ENCODE measurements around the gene CFAP46. TPM values are rescaled to one million over a fixed set of nuclear protein-coding genes. Genes with fewer than 3 reads are reported as not detected.

The CFAP46 gene
- total RNA-seq, 1 donor from 2014 or later: 3.7 TPM

GRCh38 chr10:132910186-132910880 is 32.0 kb downstream of the CFAP46 start:
- H3K27me3 Mint-ChIP-seq: peaks cover 6% of the 10 kb centered on the region
- TF ChIP-seq CTCF (IDR thresholded peaks at IDR 0.05): no peak
- CTCF ChIA-PET: no interaction called here
- H3K4me1 Mint-ChIP-seq: peaks cover 7% of the 10 kb centered on the region
- DNase-seq: no peak
- H3K4me3 Mint-ChIP-seq: no peak overlapping the region
- H3K9me3 Mint-ChIP-seq: no peaks in the 10 kb centered on the region
- ATAC-seq (ENCODE audit: low read depth): no peak
- POLR2A ChIA-PET: interaction anchor here (0.6 kb wide), 1 partner anchor 233 kb away, joined by 4 read pairs; no protein-coding TSS in a partner anchor
- no peaks in the 10 kb centered on the region for H3K36me3 Mint-ChIP-seq (ENCODE audit: low read depth)
- no peak overlapping the region for H3K27ac Mint-ChIP-seq
- intact Hi-C loops (cut with micrococcal nuclease): no loop called here

GRCh38 chr10:132909491-132910071 is 32.8 kb downstream of the CFAP46 start:
- Mint-ChIP-seq H3K9me3 (no peaks in the 10 kb centered on the region), H3K27me3 (peaks cover 4% of the 10 kb centered on the region), H3K4me3 (no peak overlapping the region), H3K36me3 (ENCODE audit: low read depth) (no peaks in the 10 kb centered on the region), H3K27ac (no peak overlapping the region), H3K4me1 (peaks cover 6% of the 10 kb centered on the region)
- TF ChIP-seq CTCF (IDR thresholded peaks at IDR 0.05): no peak
- ChIA-PET CTCF (no interaction called here), POLR2A (interaction anchor here (0.6 kb wide), 1 partner anchor 234 kb away, joined by 4 read pairs; no protein-coding TSS in a partner anchor)
- no peak for ATAC-seq (ENCODE audit: low read depth)
- intact Hi-C loops (cut with micrococcal nuclease): no loop called here
- DNase-seq: no peak

- intact Hi-C loops (cut with micrococcal nuclease): no loop called here
- H3K27me3 Mint-ChIP-seq: peaks cover 4% of the 10 kb centered on the region
- H3K4me3 Mint-ChIP-seq: no peak overlapping the region
- POLR2A ChIA-PET: no interaction called here
- TF ChIP-seq CTCF (IDR thresholded peaks at IDR 0.05): no peak
- no peak overlapping the region for H3K27ac Mint-ChIP-seq
- no peaks in the 10 kb centered on the region for H3K36me3 Mint-ChIP-seq (ENCODE audit: low read depth)
- H3K9me3 Mint-ChIP-seq: no peaks in the 10 kb centered on the region
- peaks cover 9% of the 10 kb centered on the region for H3K4me1 Mint-ChIP-seq
- ATAC-seq (ENCODE audit: low read depth) (no peak), DNase-seq (no peak)
- CTCF ChIA-PET: no interaction called here
These were observed 33.6 kb downstream of the CFAP46 start for GRCh38 chr10:132908621-132909295.

- Mint-ChIP-seq H3K27ac (no peak overlapping the region), H3K36me3 (ENCODE audit: low read depth) (no peaks in the 10 kb centered on the region), H3K4me1 (peaks cover 9% of the 10 kb centered on the region), H3K27me3 (peaks cover 8% of the 10 kb centered on the region), H3K4me3 (no peak overlapping the region), H3K9me3 (no peaks in the 10 kb centered on the region)
- DNase-seq (no peak), ATAC-seq (ENCODE audit: low read depth) (no peak)
- intact Hi-C loops (cut with micrococcal nuclease): no loop called here
- POLR2A ChIA-PET: no interaction called here
- no peak for TF ChIP-seq CTCF (IDR thresholded peaks at IDR 0.05)
- CTCF ChIA-PET: no interaction called here
These were observed 34.3 kb downstream of the CFAP46 start for GRCh38 chr10:132907821-132908620.

GRCh38 chr10:132906836-132907235 is 35.5 kb downstream of the CFAP46 start:
- POLR2A ChIA-PET: no interaction called here
- intact Hi-C loops (cut with micrococcal nuclease): no loop called here
- H3K36me3 Mint-ChIP-seq (ENCODE audit: low read depth): no peaks in the 10 kb centered on the region
- no peak for TF ChIP-seq CTCF (IDR thresholded peaks at IDR 0.05)
- H3K27me3 Mint-ChIP-seq: peaks cover 8% of the 10 kb centered on the region
- H3K9me3 Mint-ChIP-seq: no peaks in the 10 kb centered on the region
- no peak overlapping the region for H3K27ac Mint-ChIP-seq
- ATAC-seq (ENCODE audit: low read depth): no peak
- CTCF ChIA-PET: no interaction called here
- DNase-seq: no peak
- H3K4me3 Mint-ChIP-seq: no peak overlapping the region
- H3K4me1 Mint-ChIP-seq: peaks cover 9% of the 10 kb centered on the region
